ENCODE results near the gene PHIP.
"Not testable (repeated sequence)": the region's sequence is repeated elsewhere in the genome, so short reads cannot be mapped to it uniquely, and the experiment has no call there.

Gene PHIP

GRCh38 chr6:79004239-79004638, 73.8 kb downstream of the PHIP start:
- no peak for DNase-seq

GRCh38 chr6:79001415-79001814, 76.6 kb downstream of the PHIP start:
- DNase-seq: no peak

- DNase-seq: no peak
Observed at GRCh38 chr6:78999737-79000136, 78.3 kb downstream of the PHIP start.

- no peak for DNase-seq
Observed at GRCh38 chr6:78995946-78996345, 82.1 kb downstream of the PHIP start.

GRCh38 chr6:78995346-78995745, 82.7 kb downstream of the PHIP start:
- no peak for DNase-seq

- DNase-seq: no peak
Observed at GRCh38 chr6:78993955-78994354, 84.1 kb downstream of the PHIP start.

GRCh38 chr6:78989191-78989590, 88.9 kb downstream of the PHIP start:
- no peak for DNase-seq

- no peak for DNase-seq
Observed at GRCh38 chr6:78986161-78986560, 91.9 kb downstream of the PHIP start.

GRCh38 chr6:78984225-78984950, 93.7 kb downstream of the PHIP start:
- no peak for DNase-seq

- no peak for DNase-seq
Observed at GRCh38 chr6:78967191-78967590, 110.9 kb downstream of the PHIP start.

- no peak for DNase-seq
Observed at GRCh38 chr6:78966542-78966941, 111.5 kb downstream of the PHIP start.

GRCh38 chr6:78962448-78962847, 115.6 kb downstream of the PHIP start:
- DNase-seq: no peak

- DNase-seq: no peak
Observed at GRCh38 chr6:78954740-78955139, 123.3 kb downstream of the PHIP start.

- no peak for DNase-seq
Observed at GRCh38 chr6:78953798-78954197, 124.3 kb downstream of the PHIP start.

GRCh38 chr6:78952362-78952761, 125.7 kb downstream of the PHIP start:
- no peak for DNase-seq

- DNase-seq: no peak
Observed at GRCh38 chr6:78948785-78949184, 129.3 kb downstream of the PHIP start.

GRCh38 chr6:78947962-78948361, 130.1 kb downstream of the PHIP start:
- DNase-seq: no peak

GRCh38 chr6:78947529-78947928, 130.5 kb downstream of the PHIP start:
- no peak for DNase-seq

- DNase-seq: no peak
Observed at GRCh38 chr6:78942446-78942845, 135.6 kb downstream of the PHIP start.

- DNase-seq: no peak
Observed at GRCh38 chr6:78936515-78936914, 141.5 kb downstream of the PHIP start.

- DNase-seq: no peak
Observed at GRCh38 chr6:78935553-78935952, 142.5 kb downstream of the PHIP start.

- DNase-seq: no peak
Observed at GRCh38 chr6:78925317-78925716, 152.7 kb downstream of the PHIP start.

- not testable (repeated sequence) for DNase-seq
Observed at GRCh38 chr6:78921168-78921567, 156.9 kb downstream of the PHIP start.

GRCh38 chr6:78917788-78918187, 160.3 kb downstream of the PHIP start:
- DNase-seq: no peak

- no peak for DNase-seq
Observed at GRCh38 chr6:78916411-78916810, 161.6 kb downstream of the PHIP start.
